Uterus (tissue), 4 donors: ENCODE measurements around the gene TBC1D2B. TPM values are rescaled to one million over a fixed set of nuclear protein-coding genes. Genes with fewer than 3 reads are reported as not detected.
"Not testable (repeated sequence)": the region's sequence is repeated elsewhere in the genome, so short reads cannot be mapped to it uniquely, and the experiment has no call there.

Source experiments
- DNase-seq, 2 donors: peaks; one replicate each; pipeline ENCODE4 v3.0.0-alpha.2; 2019 to 2020
- H3K27ac ChIP-seq, 2 donors: fragments of 200-600 bp; sonication (generic); 1 replicate in 1 of 2; 2 replicates in 1 of 2; pipeline ENCODE4 v1.5.1; 2016 to 2018
- H3K27me3 ChIP-seq, 2 donors: fragments of 200-600 bp; sonication (generic); one replicate each; pipeline ENCODE4 v1.5.1; 2018 to 2019; ENCODE audit warnings: control low read depth in 1 of 2
- H3K36me3 ChIP-seq, 2 donors: fragments of 200-600 bp; sonication (generic); one replicate each; pipeline ENCODE4 v1.5.1; 2019; ENCODE audit warnings: control low read depth in 1 of 2
- H3K4me1 ChIP-seq, 2 donors: fragments of 200-600 bp; sonication (generic); one replicate each; pipeline ENCODE4 v1.5.1; 2018 to 2019; ENCODE audit warnings: control low read depth in 1 of 2
- H3K4me3 ChIP-seq, 2 donors: fragments of 200-600 bp; sonication (generic); 1 replicate in 1 of 2; 2 replicates in 1 of 2; pipeline ENCODE4 v1.5.1; 2018 to 2019; ENCODE audit warnings: mild to moderate bottlenecking in 1 of 2
- H3K9me3 ChIP-seq, 2 donors: fragments of 200-600 bp; sonication (generic); one replicate each; pipeline ENCODE4 v1.5.1; 2019; ENCODE audit warnings: control low read depth in 1 of 2
- POLR2A ChIP-seq, 2 donors: fragments of 450-650 bp; IDR thresholded peaks; one replicate each; pipeline ENCODE4 v1.6.1; 2016; ENCODE audit warnings: antibody characterized with exemption in 2 of 2, mild to moderate bottlenecking in 1 of 2, moderate library complexity in 1 of 2
- intact Hi-C: fragments of 100-400 bp; cut with DNase I; formaldehyde crosslinking; loops from one replicate; pipeline ENCODE4 v1.15.1; 2023; ENCODE audit warnings: low total_unique reads
- small RNA-seq: library from RNA; depleted of rRNA; stranded (forward); fragments of <200 nt; gene quantifications from one replicate; pipeline ENCODE3, GENCODE V24; 2016
- total RNA-seq, 4 donors: library from RNA; depleted of rRNA in 3 of 4; stranded (reverse); fragments of >200 nt in 3 of 4; gene quantifications; one replicate each; pipeline versions ENCODE4 v1.1.0 to v1.2.4, GENCODE V29; 2014 to 2023
- TF ChIP-seq, protein P1 (sequence below), 4 experiments: fragments of 200-600 bp in 2 of 4; fragments of 450-650 bp in 2 of 4; sonication (generic) in 2 of 4; IDR thresholded peaks; one replicate each; pipeline ENCODE4 v1.5.1; 2016 to 2019; ENCODE audit warnings: antibody characterized with exemption in 4 of 4, mild to moderate bottlenecking in 2 of 4, moderate library complexity in 1 of 4
- donor health status: DM: yes; HTN: yes; CAD: no.

TBC1D2B gene
- total RNA-seq, 4 donors from 2014 or later, result 27.7 to 89.0 (median 57.9) TPM

DNA sequence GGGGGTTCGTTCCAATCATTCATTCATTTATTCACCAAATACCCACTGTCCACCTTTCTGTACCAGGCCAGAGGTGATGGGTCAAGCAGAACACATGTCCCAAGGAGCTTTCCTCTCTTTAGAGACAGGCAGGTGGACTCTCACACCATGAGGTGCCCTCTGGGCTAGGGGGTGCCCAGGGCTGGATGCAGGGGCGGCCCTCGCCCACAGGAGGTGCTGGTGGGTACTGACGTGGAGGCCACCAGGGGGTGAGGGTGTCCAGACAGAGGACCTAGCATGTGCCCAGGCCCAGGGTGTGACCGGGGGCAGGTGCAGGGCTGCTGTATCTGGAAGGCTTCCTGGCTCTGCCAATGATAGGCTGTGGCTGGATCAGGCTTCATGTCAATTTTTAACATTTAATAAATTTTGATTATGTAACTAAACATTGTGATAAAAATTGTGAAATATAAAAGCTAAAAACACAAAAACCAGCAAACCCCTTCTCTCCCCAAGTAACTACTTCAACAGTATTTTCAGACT, 124.5 kb downstream of the TBC1D2B start:
- H3K9me3 ChIP-seq, H3K4me1 ChIP-seq, DNase-seq, intact Hi-C loops, H3K4me3 ChIP-seq, H3K36me3 ChIP-seq, H3K27me3 ChIP-seq, H3K27ac ChIP-seq: not testable (repeated sequence)

DNA sequence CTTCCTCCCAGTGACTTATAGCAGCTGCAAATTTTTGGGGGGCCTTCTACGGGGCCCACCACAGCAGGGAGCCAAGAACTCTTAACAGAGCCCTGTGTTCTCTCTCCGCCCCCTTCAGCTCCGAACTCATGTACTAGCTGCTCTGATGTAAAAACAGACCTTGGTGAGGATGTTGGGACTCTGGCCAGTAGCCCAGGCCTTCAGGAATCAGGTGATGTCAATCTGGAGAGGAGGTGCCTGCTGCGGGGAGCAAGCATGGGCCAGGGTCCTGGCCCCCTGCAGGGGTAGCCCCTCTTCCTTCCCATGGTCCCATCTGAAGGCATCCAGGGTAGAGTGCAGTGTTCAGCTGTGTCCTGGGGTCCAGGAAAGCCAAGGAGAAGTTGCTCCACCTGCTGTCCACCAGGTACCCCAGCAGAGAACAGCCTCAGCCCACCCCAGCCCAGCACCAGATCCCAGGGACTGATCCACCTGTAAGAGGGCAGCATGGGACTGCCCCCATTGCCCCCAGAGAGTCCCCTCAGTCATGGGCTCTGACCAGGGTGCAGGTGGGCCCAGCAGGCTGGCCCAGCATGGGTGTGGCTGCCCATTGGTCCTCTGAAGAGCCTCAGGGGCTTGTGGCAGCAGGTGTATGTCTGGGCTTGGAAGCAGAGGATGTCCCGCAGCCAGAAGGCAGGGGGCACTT, 126.3 kb downstream of the TBC1D2B start:
- H3K27me3 ChIP-seq, intact Hi-C loops: not testable (repeated sequence)

DNA sequence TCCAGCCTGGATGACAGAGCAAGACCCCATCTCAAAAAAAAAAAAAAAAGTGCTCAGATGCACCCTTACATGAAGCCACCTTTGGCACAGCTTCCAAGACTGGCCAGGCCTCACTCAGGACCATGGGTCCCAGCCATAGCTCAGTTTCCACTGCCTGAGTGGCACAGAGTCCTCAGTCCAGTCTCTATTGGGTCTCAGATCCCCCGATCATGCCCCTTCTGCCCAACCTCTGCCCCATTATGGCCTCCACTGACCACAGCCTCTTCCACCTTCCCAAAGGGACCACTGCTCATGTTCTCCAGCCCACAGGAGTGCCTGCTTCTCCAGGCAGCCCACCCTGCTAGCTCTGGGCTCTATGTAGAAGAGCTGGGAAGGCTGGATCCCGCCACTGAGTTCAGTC, 127.0 kb downstream of the TBC1D2B start:
- H3K4me3 ChIP-seq, H3K9me3 ChIP-seq, intact Hi-C loops, H3K4me1 ChIP-seq, H3K36me3 ChIP-seq, DNase-seq, H3K27ac ChIP-seq, H3K27me3 ChIP-seq: not testable (repeated sequence)

More for the DNA sequence above, 126.3 kb downstream of the TBC1D2B start:
- not testable (repeated sequence) for H3K4me3 ChIP-seq, H3K27ac ChIP-seq, H3K4me1 ChIP-seq, DNase-seq, H3K36me3 ChIP-seq, H3K9me3 ChIP-seq

DNA sequence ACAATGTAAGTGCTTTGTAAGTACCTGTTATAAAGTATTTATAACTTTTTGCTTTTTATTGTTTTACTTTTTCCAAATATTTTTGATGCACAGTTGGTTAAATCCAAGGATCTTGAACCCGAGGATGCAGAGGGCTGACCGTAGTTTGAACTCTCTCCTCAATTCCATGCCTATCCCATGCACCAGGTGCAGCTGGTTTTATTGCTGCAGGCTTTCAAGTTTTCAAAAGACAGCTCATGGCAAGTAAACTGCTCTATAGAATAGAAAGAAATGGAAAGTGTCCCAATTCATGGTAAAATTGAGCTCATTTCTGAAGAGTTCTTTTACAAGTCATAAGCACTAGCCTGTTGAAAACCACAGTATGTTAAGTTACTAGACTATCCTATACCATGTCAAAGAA, 131.9 kb downstream of the TBC1D2B start:
- no peak overlapping the region for H3K4me3 ChIP-seq
- H3K4me1 ChIP-seq, result no peaks in the 10 kb centered on the region
- TF ChIP-seq, protein P1, sequence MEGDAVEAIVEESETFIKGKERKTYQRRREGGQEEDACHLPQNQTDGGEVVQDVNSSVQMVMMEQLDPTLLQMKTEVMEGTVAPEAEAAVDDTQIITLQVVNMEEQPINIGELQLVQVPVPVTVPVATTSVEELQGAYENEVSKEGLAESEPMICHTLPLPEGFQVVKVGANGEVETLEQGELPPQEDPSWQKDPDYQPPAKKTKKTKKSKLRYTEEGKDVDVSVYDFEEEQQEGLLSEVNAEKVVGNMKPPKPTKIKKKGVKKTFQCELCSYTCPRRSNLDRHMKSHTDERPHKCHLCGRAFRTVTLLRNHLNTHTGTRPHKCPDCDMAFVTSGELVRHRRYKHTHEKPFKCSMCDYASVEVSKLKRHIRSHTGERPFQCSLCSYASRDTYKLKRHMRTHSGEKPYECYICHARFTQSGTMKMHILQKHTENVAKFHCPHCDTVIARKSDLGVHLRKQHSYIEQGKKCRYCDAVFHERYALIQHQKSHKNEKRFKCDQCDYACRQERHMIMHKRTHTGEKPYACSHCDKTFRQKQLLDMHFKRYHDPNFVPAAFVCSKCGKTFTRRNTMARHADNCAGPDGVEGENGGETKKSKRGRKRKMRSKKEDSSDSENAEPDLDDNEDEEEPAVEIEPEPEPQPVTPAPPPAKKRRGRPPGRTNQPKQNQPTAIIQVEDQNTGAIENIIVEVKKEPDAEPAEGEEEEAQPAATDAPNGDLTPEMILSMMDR (IDR thresholded peaks at IDR 0.05), result no peak
- TF ChIP-seq POLR2A (IDR thresholded peaks at IDR 0.05), result no peak
- intact Hi-C loops, result no loop called here
- DNase-seq, result no peak
- H3K27me3 ChIP-seq, result no peaks in the 10 kb centered on the region
- H3K27ac ChIP-seq, result no peak overlapping the region
- H3K36me3 ChIP-seq, result no peaks in the 10 kb centered on the region
- no peaks in the 10 kb centered on the region for H3K9me3 ChIP-seq

Small RNA genes within 50 kb of the gene (small RNA-seq; reads per million reads assigned to genes)
- gene RF00092, result not detected

Other genes starting within 250 kb of the TBC1D2B start
- not detected for gene SH2D7, start 14.8 kb upstream of the TBC1D2B start, total RNA-seq
- 10 to 100 TPM in 2 of 4 donors, 1 to 10 TPM in 2; 4.4 to 11.3 (median 7.8) TPM for gene CIB2, start 53.7 kb upstream of the TBC1D2B start, total RNA-seq
- 100 to 1,000 TPM in 1 of 4 donors, 10 to 100 TPM in 3; 60.1 to 118 (median 86.4) TPM for gene IDH3A, start 71.7 kb upstream of the TBC1D2B start, total RNA-seq
- 1 to 10 TPM in 1 of 4 donors, not detected in 3; 3.5 TPM for gene ACSBG1, start 156.9 kb upstream of the TBC1D2B start, total RNA-seq
- gene DNAJA4, start 186.9 kb upstream of the TBC1D2B start, total RNA-seq, result 10 to 100 TPM in 3 of 4 donors, 1 to 10 TPM in 1; 2.6 to 16.8 (median 14.6) TPM
- 10 to 100 TPM; 29.4 to 85.0 (median 62.9) TPM for gene SKIC8, start 221.9 kb upstream of the TBC1D2B start, total RNA-seq